ENCODE measurements around the gene SORBS2. TPM values are rescaled to one million over a fixed set of nuclear protein-coding genes. Genes with fewer than 3 reads are reported as not detected.

Gene SORBS2
- total RNA-seq, 1 experiment from 2014 or later: 0.34 TPM

DNA sequence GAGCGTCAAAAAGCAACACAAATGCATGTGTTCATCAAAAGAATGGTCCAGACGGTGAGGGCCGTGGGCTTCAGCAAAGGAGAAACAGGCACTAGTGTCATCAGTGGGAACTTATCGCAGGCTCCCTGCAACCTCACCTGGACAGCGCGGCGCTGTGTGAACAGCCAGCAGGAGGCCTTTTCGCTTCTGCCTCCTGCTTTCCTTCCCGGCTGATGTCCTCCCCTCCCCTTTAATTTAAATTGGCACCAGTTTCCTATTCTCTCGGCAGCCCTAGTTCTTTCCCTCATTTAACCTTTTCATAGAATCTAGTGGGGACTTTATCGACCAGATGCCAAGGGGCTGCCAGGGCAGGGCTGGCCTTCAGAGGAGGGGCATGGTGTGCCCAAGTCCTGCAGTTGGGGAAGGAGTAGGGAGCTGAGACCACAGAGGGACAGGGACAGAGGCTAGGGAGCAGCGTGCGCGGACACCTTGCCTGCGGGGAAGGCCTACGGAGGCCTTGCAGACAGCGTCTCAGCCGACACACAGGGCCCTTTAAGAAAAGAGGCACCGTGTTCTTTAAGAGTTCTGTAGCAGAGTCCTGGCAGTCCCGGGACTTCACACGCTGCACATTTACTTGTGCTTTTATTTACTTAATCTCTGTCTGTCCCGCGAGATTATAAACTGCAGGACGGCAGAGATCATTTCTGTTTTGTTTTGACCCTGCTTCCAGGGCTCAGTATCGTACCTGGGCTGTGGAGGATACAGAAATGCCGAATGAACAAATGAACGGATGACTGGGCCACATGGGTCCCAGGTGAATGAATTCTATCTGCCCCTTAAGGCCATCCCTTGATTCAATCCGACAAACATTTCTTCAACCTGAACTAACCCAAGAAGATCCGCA lies 8.4 kb upstream of the SORBS2 start:
- BruUV-seq (replicated peaks): no TSS peak
- Histone ChIP-seq H3K9me3 (ENCODE audit: control insufficient read depth in 1 of 2, insufficient read depth in 1 of 2, low read depth in 1 of 2, low read length in 2 of 2) (no peaks in the 10 kb centered on the region), H3K36me3 (ENCODE audit: control insufficient read depth in 1 of 2, insufficient read depth in 2 of 2, low read length in 2 of 2) (no peaks in the 10 kb centered on the region), H2AFZ (ENCODE audit: low read depth, low read length, poor library complexity, severe bottlenecking) (no peak overlapping the region), H3K4me1 (ENCODE audit: control insufficient read depth in 1 of 2, insufficient read depth in 2 of 2, low read length in 2 of 2) (no peaks in the 10 kb centered on the region), H3K4me2 (ENCODE audit: low read length) (no peak overlapping the region), H3K27me3 (ENCODE audit: insufficient read depth, low read length) (no peaks in the 10 kb centered on the region), H3K79me2 (ENCODE audit: insufficient read depth, low read length) (no peaks in the 10 kb centered on the region), H4K20me1 (ENCODE audit: insufficient read depth) (no peaks in the 10 kb centered on the region), H3K27ac (ENCODE audit: low read depth, low read length) (no peak overlapping the region), H3K4me3 (replicated peaks in 1 of 2; ENCODE audit: low read depth in 1 of 2, low read length in 2 of 2) (no peak overlapping the region), H3K9ac (ENCODE audit: low read length) (no peak overlapping the region), H3K9me2 (ENCODE audit: insufficient read depth) (no peaks in the 10 kb centered on the region)
- TF ChIP-seq EZH2phosphoT487 (IDR thresholded peaks at IDR 0.05; ENCODE audit: borderline replicate concordance) (no peak), ZFX (IDR thresholded peaks at IDR 0.05) (no peak), SIN3A (IDR thresholded peaks at IDR 0.05; ENCODE audit: low read depth) (no peak), SRF (IDR thresholded peaks at IDR 0.05; ENCODE audit: low read depth) (no peak), POLR2AphosphoS5 (IDR thresholded peaks at IDR 0.05; ENCODE audit: low read depth, low read length) (no peak), ATF3 (IDR thresholded peaks at IDR 0.05) (no peak), POLR2A (IDR thresholded peaks at IDR 0.05; ENCODE audit: borderline replicate concordance, extremely low read depth, insufficient read depth, insufficient read length) (no peak), YY1 (IDR thresholded peaks at IDR 0.05; ENCODE audit: extremely low read depth, insufficient replicate concordance, low read depth, low read length) (no peak), CEBPB (IDR thresholded peaks at IDR 0.05; ENCODE audit: low read depth) (no peak), ELF1 (IDR thresholded peaks at IDR 0.05; ENCODE audit: borderline replicate concordance, low read depth) (no peak), SP1 (IDR thresholded peaks at IDR 0.05; ENCODE audit: low read depth) (no peak), ZBTB33 (IDR thresholded peaks at IDR 0.05; ENCODE audit: extremely low read depth, insufficient replicate concordance, low read length) (no peak), JUND (IDR thresholded peaks at IDR 0.05) (no peak), EGR1 (IDR thresholded peaks at IDR 0.05; ENCODE audit: low read depth) (no peak), EZH2 (IDR thresholded peaks at IDR 0.05) (no peak), TCF7L2 (IDR thresholded peaks at IDR 0.05; ENCODE audit: borderline replicate concordance, extremely low read depth, insufficient read depth, insufficient read length) (no peak), CTCF (IDR thresholded peaks at IDR 0.05 in 2 of 3, conservative IDR thresholded peaks at IDR 0.05 in 1 of 3; ENCODE audit: borderline replicate concordance in 1 of 3, insufficient read depth in 1 of 3, low read depth in 2 of 3, low read length in 2 of 3) (no peak)
- TF ChIP-seq, protein P1, sequence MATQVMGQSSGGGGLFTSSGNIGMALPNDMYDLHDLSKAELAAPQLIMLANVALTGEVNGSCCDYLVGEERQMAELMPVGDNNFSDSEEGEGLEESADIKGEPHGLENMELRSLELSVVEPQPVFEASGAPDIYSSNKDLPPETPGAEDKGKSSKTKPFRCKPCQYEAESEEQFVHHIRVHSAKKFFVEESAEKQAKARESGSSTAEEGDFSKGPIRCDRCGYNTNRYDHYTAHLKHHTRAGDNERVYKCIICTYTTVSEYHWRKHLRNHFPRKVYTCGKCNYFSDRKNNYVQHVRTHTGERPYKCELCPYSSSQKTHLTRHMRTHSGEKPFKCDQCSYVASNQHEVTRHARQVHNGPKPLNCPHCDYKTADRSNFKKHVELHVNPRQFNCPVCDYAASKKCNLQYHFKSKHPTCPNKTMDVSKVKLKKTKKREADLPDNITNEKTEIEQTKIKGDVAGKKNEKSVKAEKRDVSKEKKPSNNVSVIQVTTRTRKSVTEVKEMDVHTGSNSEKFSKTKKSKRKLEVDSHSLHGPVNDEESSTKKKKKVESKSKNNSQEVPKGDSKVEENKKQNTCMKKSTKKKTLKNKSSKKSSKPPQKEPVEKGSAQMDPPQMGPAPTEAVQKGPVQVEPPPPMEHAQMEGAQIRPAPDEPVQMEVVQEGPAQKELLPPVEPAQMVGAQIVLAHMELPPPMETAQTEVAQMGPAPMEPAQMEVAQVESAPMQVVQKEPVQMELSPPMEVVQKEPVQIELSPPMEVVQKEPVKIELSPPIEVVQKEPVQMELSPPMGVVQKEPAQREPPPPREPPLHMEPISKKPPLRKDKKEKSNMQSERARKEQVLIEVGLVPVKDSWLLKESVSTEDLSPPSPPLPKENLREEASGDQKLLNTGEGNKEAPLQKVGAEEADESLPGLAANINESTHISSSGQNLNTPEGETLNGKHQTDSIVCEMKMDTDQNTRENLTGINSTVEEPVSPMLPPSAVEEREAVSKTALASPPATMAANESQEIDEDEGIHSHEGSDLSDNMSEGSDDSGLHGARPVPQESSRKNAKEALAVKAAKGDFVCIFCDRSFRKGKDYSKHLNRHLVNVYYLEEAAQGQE (IDR thresholded peaks at IDR 0.05; ENCODE audit: low read depth): no peak
- TF ChIP-seq, protein P2, sequence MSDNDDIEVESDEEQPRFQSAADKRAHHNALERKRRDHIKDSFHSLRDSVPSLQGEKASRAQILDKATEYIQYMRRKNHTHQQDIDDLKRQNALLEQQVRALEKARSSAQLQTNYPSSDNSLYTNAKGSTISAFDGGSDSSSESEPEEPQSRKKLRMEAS (IDR thresholded peaks at IDR 0.05): no peak
- DNase-seq (ENCODE audit: low read depth, low spot score) (no peak), ATAC-seq (no peak)
- intact Hi-C loops (cut with micrococcal nuclease): no loop called here
- RAD21 ChIA-PET (ENCODE audit: low non-redundant PET in 1 of 2, low total read pairs in 2 of 2, uncharacterized antibody in 2 of 2, unreplicated experiment in 2 of 2): no interaction called here
- CTCF ChIA-PET: no interaction called here
- POLR2A ChIA-PET: no interaction called here
